ENCODE data around the gene SEC16A.

SEC16A gene

GRCh38 chr9:136495238-136495800, 12.5 kb upstream of the SEC16A start:
- TF ChIP-seq CTCF (conservative IDR thresholded peaks at IDR 0.05; ENCODE audit: low read depth, low read length): no peak
- no peak overlapping the region for H3K4me3 ChIP-seq (ENCODE audit: low read depth, low read length)

GRCh38 chr9:136494531-136495215, 11.8 kb upstream of the SEC16A start:
- no peak overlapping the region for H3K4me3 ChIP-seq (ENCODE audit: low read depth, low read length)
- TF ChIP-seq CTCF (conservative IDR thresholded peaks at IDR 0.05; ENCODE audit: low read depth, low read length): no peak
- DNase-seq (ENCODE audit: low read depth): no peak

More at GRCh38 chr9:136495238-136495800, 12.5 kb upstream of the SEC16A start:
- no peak for DNase-seq (ENCODE audit: low read depth)

- no peak for DNase-seq (ENCODE audit: low read depth)
- no peak overlapping the region for H3K4me3 ChIP-seq (ENCODE audit: low read depth, low read length)
- TF ChIP-seq CTCF (conservative IDR thresholded peaks at IDR 0.05; ENCODE audit: low read depth, low read length): no peak
Measured at GRCh38 chr9:136494012-136494411, 11.2 kb upstream of the SEC16A start.

- no peak overlapping the region for H3K4me3 ChIP-seq (ENCODE audit: low read depth, low read length)
- TF ChIP-seq CTCF (conservative IDR thresholded peaks at IDR 0.05; ENCODE audit: low read depth, low read length): no peak
- no peak for DNase-seq (ENCODE audit: low read depth)
Measured at GRCh38 chr9:136493567-136493971, 10.7 kb upstream of the SEC16A start.

- no peak for TF ChIP-seq CTCF (conservative IDR thresholded peaks at IDR 0.05; ENCODE audit: low read depth, low read length)
- DNase-seq (ENCODE audit: low read depth): no peak
- H3K4me3 ChIP-seq (ENCODE audit: low read depth, low read length): no peak overlapping the region
Measured at GRCh38 chr9:136492978-136493522, 10.2 kb upstream of the SEC16A start.

GRCh38 chr9:136489731-136490130, 6.9 kb upstream of the SEC16A start:
- no peak for TF ChIP-seq CTCF (conservative IDR thresholded peaks at IDR 0.05; ENCODE audit: low read depth, low read length)
- no peak overlapping the region for H3K4me3 ChIP-seq (ENCODE audit: low read depth, low read length)
- DNase-seq (ENCODE audit: low read depth): no peak

Measured in choroid plexus epithelial cell (primary cell).